ENCODE measurements around the gene CFAP97.

DNA sequence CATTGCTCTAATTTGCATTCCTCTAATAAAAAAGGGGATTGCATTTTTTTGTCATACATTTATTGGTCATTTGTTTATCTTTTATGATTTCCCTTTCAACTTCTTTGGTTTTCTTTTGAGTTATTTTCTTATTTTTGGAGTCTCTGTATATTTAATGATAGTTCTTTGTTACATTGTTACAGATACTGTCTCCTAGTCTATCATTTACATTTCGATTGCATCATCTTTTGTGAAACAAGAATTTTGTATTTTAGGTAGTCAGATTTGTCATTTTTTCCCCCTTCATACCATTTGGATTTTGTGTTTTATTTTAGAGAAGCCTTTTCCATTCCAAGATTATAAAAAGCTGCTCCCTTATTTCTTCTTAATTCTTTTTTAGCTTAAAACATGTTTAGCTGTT lies 42.7 kb upstream of the CFAP97 start:
- TF ChIP-seq, protein P1, sequence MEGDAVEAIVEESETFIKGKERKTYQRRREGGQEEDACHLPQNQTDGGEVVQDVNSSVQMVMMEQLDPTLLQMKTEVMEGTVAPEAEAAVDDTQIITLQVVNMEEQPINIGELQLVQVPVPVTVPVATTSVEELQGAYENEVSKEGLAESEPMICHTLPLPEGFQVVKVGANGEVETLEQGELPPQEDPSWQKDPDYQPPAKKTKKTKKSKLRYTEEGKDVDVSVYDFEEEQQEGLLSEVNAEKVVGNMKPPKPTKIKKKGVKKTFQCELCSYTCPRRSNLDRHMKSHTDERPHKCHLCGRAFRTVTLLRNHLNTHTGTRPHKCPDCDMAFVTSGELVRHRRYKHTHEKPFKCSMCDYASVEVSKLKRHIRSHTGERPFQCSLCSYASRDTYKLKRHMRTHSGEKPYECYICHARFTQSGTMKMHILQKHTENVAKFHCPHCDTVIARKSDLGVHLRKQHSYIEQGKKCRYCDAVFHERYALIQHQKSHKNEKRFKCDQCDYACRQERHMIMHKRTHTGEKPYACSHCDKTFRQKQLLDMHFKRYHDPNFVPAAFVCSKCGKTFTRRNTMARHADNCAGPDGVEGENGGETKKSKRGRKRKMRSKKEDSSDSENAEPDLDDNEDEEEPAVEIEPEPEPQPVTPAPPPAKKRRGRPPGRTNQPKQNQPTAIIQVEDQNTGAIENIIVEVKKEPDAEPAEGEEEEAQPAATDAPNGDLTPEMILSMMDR (IDR thresholded peaks at IDR 0.05) = no peak
- TF ChIP-seq POLR2A (IDR thresholded peaks at IDR 0.05) (no peak), EP300 (IDR thresholded peaks at IDR 0.05) (no peak)

Measured in ovary (tissue), 3 donors.